DND-41 (cell line): ENCODE data around the gene ZDHHC1.

Experiments used
- CTCF ChIP-seq: IDR thresholded peaks from 2 replicates; pipeline ENCODE4 v1.5.1; 2012; ENCODE audit warnings: borderline replicate concordance, low read length, moderate library complexity, mild to moderate bottlenecking; ENCODE audit not compliant: poor library complexity, severe bottlenecking; ENCODE audit errors: extremely low read depth
- EZH2 ChIP-seq: IDR thresholded peaks from 3 replicates; pipeline ENCODE4 v1.6.1; 2012; ENCODE audit warnings: borderline replicate concordance, low read depth, mild to moderate bottlenecking, moderate library complexity, low read length, inconsistent platforms; ENCODE audit not compliant: severe bottlenecking

DNA sequence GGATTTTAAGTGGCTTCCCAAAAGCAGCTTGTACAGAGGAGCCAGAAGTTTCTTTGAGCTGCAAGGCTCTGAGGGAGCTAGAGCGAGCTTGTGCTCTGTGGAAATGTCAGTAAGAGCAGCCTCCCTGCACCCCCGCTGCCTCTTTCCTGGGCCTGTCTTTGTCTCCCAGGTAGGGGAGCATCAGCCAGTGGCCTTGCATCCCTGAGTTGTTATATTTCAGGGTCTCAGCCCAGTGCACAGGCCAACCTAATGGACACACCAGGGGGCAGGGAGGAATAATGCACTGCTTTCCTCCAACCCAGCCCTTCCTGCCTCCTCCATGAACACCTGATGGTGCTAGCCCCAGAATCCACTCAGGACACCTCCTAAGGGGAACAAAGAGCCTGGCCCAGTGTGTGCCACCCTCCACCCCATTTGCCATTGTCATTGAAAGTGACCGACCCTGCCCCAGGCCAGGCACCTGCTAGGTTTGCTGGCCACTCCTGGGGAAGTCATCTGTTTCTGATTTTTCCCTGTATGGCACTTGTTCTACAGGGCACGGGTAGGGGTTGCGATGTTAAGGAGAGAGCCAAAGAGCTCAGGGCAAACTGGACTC, 29.3 kb downstream of the ZDHHC1 start:
- no peak for TF ChIP-seq EZH2
- TF ChIP-seq CTCF = no peak
